Liver (tissue), 3 donors: ENCODE measurements around the gene TFAP2B.

ENCODE experiments used
- ATF3 ChIP-seq: IDR thresholded peaks from 2 replicates; pipeline ENCODE4 v1.6.1; 2016; ENCODE audit warnings: antibody characterized with exemption
- EGR1 ChIP-seq, 2 donors: IDR thresholded peaks; 2 replicates each; pipeline ENCODE4 v1.6.1; 2016 to 2018; ENCODE audit warnings: antibody characterized with exemption in 2 of 2, low read depth in 2 of 2
- FOXA1 ChIP-seq: IDR thresholded peaks from 2 replicates; pipeline ENCODE4 v1.6.1; 2016; ENCODE audit warnings: antibody characterized with exemption
- GABPA ChIP-seq, 2 donors: IDR thresholded peaks in 1 of 2; conservative IDR thresholded peaks in 1 of 2; 2 replicates each; pipeline ENCODE4 v1.6.1; 2016; ENCODE audit warnings: antibody characterized with exemption in 2 of 2, mild to moderate bottlenecking in 1 of 2, moderate library complexity in 1 of 2
- RAD21 ChIP-seq, 2 donors: IDR thresholded peaks; 2 replicates each; pipeline ENCODE4 v1.6.1; 2016; ENCODE audit warnings: antibody characterized with exemption in 2 of 2, mild to moderate bottlenecking in 2 of 2
- RXRA ChIP-seq, 2 donors: IDR thresholded peaks; 2 replicates each; pipeline ENCODE4 v1.6.1; 2017 to 2018; ENCODE audit warnings: antibody characterized with exemption in 2 of 2, mild to moderate bottlenecking in 1 of 2
- TAF1 ChIP-seq: conservative IDR thresholded peaks from 2 replicates; pipeline ENCODE4 v1.6.1; 2016; ENCODE audit warnings: antibody characterized with exemption, mild to moderate bottlenecking
- YY1 ChIP-seq: IDR thresholded peaks from 2 replicates; pipeline ENCODE4 v1.6.1; 2016; ENCODE audit warnings: antibody characterized with exemption, mild to moderate bottlenecking
- TF ChIP-seq, protein P1 (sequence below): fragments of 150-350 bp; IDR thresholded peaks from 2 replicates; pipeline ENCODE4 v1.5.1; 2017; ENCODE audit warnings: improper control_type of control experiment, low read depth, low read length; ENCODE audit not compliant: missing input control
- TF ChIP-seq, protein P2 (sequence below): IDR thresholded peaks from 2 replicates; pipeline ENCODE4 v1.6.1; 2016; ENCODE audit warnings: antibody characterized with exemption, mild to moderate bottlenecking
- donor health status: healthy.
- donor health status: healthy.

DNA sequence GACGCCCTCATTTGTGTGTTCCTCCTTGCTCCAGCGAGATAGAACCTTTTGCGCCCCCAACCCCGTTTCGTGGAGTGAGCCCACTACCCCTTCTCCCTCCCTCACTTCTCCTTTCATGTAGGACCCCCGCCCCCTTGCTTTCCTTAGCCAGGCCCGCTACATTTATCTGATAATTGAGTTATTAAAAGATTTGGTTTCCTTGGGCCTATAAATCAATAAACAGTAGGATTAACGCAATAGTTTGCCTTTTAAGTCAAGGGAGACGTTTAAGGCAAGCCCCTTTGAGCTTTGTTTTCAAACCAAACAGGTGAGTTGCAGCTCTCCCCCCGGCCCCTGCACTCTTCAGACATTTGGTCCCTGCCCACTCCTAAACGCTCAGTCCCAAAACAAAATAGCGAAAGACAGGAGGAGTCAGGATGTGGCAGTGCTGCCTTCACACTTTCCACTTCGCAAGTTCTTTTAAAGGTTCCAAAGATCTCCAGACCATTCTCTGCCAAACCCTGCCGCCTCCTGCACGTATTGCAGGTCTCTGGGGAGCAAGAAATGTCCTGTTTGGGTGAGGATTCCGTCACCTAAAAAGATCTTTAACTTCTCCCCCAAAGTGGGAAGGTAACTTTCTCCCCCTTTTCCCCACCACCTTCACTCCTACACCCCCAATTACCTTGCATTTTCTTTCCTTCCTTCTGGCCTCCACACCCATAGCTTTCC, 27.6 kb downstream of the TFAP2B start:
- TF ChIP-seq, protein P1, sequence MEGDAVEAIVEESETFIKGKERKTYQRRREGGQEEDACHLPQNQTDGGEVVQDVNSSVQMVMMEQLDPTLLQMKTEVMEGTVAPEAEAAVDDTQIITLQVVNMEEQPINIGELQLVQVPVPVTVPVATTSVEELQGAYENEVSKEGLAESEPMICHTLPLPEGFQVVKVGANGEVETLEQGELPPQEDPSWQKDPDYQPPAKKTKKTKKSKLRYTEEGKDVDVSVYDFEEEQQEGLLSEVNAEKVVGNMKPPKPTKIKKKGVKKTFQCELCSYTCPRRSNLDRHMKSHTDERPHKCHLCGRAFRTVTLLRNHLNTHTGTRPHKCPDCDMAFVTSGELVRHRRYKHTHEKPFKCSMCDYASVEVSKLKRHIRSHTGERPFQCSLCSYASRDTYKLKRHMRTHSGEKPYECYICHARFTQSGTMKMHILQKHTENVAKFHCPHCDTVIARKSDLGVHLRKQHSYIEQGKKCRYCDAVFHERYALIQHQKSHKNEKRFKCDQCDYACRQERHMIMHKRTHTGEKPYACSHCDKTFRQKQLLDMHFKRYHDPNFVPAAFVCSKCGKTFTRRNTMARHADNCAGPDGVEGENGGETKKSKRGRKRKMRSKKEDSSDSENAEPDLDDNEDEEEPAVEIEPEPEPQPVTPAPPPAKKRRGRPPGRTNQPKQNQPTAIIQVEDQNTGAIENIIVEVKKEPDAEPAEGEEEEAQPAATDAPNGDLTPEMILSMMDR: no peak
- TF ChIP-seq, protein P2, sequence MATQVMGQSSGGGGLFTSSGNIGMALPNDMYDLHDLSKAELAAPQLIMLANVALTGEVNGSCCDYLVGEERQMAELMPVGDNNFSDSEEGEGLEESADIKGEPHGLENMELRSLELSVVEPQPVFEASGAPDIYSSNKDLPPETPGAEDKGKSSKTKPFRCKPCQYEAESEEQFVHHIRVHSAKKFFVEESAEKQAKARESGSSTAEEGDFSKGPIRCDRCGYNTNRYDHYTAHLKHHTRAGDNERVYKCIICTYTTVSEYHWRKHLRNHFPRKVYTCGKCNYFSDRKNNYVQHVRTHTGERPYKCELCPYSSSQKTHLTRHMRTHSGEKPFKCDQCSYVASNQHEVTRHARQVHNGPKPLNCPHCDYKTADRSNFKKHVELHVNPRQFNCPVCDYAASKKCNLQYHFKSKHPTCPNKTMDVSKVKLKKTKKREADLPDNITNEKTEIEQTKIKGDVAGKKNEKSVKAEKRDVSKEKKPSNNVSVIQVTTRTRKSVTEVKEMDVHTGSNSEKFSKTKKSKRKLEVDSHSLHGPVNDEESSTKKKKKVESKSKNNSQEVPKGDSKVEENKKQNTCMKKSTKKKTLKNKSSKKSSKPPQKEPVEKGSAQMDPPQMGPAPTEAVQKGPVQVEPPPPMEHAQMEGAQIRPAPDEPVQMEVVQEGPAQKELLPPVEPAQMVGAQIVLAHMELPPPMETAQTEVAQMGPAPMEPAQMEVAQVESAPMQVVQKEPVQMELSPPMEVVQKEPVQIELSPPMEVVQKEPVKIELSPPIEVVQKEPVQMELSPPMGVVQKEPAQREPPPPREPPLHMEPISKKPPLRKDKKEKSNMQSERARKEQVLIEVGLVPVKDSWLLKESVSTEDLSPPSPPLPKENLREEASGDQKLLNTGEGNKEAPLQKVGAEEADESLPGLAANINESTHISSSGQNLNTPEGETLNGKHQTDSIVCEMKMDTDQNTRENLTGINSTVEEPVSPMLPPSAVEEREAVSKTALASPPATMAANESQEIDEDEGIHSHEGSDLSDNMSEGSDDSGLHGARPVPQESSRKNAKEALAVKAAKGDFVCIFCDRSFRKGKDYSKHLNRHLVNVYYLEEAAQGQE: no peak
- TF ChIP-seq RXRA (IDR thresholded peaks at IDR 0.05) (no peak), FOXA1 (no peak), YY1 (no peak), RAD21 (IDR thresholded peaks at IDR 0.05) (no peak), ATF3 (no peak), GABPA (IDR thresholded peaks at IDR 0.05 in 1 of 2, conservative IDR thresholded peaks at IDR 0.05 in 1 of 2) (no peak), EGR1 (IDR thresholded peaks at IDR 0.05; ENCODE audit: low read depth in 2 of 2) (no peak), TAF1 (no peak)
